LoVo (cell line): ENCODE results near the gene FAM177A1.
"Not testable (repeated sequence)": the region's sequence is repeated elsewhere in the genome, so short reads cannot be mapped to it uniquely, and the experiment has no call there.

Experiments
- DNase-seq: peaks from one replicate; pipeline ENCODE4 v3.0.0-alpha.2; 2016; ENCODE audit warnings: low spot score

The FAM177A1 gene

DNA sequence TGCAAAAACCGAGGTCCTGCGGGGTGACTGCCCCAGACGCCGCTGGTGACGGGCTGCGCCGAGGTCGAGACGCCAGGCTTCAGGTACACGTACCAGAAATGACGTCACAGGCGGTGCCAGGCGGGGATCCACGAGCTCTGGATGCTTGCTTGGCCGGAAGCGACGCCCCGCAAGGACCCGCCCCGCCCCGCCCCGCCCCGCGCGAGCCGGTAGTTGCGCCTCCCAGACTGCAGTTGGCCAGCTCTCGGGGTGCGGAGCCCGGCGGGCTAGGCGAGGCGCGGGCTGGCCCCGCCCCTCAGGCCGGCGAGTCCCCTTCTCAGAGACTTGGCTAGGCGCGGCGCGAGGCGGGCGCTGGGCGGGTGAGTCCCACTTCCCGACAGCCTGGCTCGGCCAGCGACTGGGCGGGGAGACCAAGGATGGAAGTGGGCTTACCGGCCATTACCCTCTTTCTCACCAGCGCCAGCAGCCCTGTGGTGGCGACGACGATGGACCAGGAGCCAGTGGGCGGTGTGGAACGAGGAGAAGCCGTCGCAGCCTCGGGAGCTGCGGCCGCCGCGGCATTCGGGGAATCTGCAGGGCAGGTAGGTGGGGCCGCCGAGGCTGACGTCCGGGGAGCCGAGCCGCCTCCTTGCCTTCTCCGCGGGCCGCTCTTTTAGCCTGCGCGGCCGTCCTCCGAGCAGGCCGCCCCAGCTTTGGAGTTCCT, at the start of gene FAM177A1:
TSS of gene FAM177A1 (plus strand) at position 225 of the 703 bp plus-strand sequence. CDS start at position 417, 192 bp downstream.
- peak; percentile 98 for DNase-seq

- DNase-seq: no peak
Observed at GRCh38 chr14:34997762-34998161, 48.3 kb upstream of the FAM177A1 start.

DNA sequence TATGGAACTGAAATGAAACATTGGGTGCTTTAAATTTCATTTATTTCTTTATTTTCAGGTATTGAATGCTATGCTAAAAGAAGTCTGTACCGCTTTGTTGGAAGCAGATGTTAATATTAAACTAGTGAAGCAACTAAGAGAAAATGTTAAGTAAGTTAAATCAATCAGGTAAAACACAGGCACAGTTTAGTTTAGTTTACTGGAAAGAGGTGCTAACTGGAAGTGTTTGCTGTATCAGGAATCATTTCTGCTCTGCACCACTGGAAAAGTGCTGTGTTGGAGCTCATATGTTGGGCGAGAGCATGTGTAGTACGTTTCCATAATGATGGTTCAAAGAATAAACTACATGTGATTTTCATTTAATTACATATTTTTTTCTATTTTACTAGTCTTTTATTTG, 46.6 kb upstream of the FAM177A1 start:
- no peak for DNase-seq

GRCh38 chr14:35001621-35002020, 44.5 kb upstream of the FAM177A1 start:
- no peak for DNase-seq

DNA sequence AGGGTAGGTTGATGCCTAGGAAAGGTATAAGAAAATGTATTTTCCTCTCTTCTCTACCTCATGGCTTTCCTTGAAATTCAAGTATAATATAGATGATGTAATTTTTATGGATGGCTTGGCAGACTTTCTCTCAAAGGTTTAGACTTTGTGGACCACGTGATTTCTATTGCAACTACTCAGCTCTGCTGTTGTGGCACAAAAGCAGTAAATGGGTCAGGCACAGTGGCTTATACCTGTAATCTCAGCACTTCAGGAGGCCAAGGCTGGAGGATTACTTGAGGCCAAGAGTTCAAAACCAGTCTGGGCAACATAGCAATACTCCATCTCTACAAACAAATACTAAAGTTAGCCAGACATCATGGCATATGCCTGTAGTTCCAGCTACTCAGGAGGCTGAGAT, 41.2 kb upstream of the FAM177A1 start:
- DNase-seq: no peak

DNA sequence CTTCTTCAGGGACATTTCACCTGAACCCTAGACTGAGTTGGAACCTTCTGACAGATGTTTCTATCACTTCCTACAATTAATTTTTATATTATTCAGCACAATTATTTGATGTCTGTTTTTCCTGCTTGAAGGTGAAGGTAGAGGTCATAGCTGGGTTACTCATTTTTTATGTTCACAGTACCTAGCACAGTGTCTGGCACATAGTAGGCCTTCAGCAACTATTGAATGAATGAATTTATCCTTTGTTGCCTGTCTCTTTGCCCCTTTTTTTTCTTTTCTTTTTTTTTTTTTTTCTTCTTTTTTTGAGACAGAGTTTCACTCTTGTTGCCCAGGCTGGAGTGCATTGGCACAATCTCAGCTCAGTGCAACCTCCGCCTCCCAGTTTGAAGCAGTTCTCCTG, 29.5 kb upstream of the FAM177A1 start:
- no peak for DNase-seq

DNA sequence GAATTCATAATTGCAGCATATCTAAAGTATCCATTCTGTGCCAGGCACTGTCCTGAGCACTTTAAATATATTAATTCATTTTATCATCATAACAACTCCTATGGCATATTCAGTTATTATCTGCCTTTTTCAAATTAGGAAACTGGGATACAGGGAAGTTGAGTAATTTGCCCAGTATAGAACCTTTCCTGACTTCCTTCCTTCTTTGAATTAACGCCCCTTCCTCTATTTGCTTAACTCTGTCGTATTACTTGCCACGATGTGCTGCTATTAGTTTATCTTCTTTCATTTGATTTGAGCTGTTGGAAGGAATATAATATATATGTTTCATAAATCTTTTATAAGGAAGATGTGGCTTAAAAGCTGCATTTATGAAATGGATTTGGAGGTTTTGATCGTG, 25.4 kb upstream of the FAM177A1 start:
- no peak for DNase-seq

DNA sequence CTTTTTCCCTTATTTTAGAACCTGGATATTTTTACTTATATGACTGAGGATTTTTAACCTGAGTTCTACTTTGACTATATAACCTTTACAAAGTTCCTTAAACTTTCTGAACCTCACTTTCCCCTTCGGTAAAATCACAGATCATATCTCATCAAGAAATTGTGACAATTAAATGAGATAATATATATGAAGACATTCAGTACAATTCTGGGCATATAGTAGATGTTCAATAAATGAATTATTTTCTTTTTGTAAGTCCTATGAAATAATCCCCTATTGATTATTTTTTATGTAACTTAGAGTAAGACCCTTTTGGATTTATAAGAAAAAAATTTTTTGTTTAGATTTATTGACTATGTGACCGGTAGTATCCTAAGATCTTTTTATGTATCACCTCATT, 17.6 kb upstream of the FAM177A1 start:
- no peak for DNase-seq

DNA sequence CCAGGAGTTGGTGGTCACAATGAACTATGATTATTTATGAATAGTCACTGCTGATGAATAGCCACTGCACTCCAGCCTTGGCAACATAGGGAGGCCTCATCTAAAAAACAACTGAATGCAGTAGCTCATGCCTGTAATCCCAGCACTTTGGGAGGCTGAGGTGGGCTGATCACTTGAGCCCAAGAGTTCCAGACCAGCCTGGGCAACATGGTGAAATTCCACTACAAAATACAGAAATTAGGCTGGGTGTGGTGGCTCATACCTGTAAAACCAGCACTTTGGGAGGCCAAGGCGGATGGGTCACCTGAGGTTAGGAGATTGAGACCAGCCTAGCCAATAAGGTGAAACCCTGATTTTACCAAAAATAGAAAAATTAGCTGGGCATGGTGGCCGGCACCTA, 13.5 kb upstream of the FAM177A1 start:
- DNase-seq: no peak

- DNase-seq: no peak
Observed at GRCh38 chr14:35034440-35034833, 11.6 kb upstream of the FAM177A1 start.

DNA sequence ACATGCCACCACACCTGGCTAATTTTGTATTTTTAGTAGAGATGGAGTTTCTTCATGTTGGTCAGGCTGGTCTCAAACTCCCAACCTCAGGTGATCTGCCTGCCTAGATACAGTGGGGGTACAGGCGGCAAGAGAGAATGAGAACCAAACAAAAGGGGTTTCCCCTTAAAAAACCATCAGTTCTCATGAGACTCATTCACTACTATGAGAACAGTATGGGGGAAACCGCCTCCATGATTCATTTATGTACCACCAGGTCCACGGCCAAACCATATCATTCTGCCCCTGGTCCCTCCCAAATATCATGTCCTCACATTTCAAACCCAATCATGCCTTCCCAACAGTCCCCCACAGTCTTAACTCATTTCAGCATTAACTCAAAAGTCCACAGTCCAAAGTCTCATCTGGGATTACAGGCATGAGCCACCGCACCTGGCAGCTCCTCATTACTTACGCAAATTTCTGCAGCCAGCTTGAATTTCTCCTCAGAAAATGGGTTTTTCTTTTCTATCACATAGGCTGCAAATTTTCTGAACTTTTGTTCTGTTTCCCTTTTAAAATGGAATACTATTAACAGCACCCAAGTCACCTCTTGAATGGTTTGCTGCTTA, 11.0 kb upstream of the FAM177A1 start:
- DNase-seq: not testable (repeated sequence)

DNA sequence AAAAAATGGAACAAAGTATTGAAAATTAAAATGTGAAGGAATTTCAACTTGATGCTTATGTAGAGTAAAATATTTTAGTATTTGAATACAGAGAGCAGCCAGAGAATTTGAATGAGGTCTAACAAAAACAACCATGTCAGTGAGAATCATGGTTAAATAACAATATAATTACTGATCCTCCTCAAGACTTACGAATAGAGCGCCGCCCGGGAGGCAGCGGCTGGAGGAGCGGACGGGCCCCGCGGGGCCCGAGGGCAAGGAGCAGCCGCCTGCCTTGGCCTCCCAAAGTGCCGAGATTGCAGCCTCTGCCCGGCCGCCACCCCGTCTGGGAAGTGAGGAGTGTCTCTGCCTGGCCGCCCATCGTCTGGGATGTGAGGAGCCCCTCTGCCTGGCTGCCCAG, 7.8 kb upstream of the FAM177A1 start:
- not testable (repeated sequence) for DNase-seq

DNA sequence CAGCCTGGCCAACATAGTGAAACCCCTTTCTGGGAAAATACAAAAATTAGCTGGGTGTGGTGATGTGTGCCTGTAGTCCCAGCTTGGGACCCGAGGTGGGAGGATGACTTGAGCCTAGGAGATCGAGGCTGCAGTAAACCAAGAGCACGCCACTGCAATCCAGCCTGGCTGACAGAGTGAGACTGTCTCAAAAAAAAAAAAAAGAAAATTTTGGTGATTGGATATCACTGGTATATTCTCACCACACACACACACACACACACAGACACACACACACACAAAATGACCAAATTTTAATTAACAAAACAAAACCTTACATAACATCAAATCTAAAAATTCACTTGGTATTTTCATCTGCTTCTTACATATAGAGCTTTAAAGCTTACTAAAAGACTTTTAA, 3.4 kb upstream of the FAM177A1 start:
- no peak for DNase-seq

DNA sequence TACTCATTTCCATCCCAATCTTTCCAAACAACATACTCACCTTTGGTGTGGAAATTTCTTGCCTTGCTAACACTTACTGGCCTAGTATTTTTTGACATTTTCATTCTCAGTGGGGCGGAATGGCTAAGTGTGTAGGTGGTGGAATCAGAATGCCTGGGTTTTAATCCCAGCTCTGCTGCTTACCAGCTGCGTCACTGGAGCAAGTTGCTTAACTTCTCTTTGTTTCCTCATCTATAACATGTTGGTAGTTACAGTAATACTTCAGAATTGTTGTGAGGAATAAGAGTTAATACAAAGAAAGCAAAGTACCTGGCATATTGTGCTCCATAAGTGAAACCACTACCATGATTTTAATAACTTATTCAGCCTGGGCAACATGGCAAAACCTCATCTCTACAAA, 3.0 kb upstream of the FAM177A1 start:
- no peak for DNase-seq

- no peak for DNase-seq
Observed at GRCh38 chr14:35044939-35045797, 904 bp upstream of the FAM177A1 start.

DNA sequence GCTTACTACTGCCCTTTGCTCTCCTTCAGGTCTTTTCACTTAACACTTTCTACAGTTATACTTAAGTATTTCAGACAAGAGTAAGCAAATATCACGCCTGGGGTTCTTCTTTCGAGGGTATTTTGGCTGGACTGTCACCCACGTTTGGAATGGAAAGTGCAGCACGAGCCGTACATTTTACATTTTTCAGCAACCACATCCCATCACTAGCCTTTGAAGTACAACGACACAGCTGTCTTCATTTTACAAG, 349 bp upstream of the FAM177A1 start:
- DNase-seq: peak; percentile 16

DNA sequence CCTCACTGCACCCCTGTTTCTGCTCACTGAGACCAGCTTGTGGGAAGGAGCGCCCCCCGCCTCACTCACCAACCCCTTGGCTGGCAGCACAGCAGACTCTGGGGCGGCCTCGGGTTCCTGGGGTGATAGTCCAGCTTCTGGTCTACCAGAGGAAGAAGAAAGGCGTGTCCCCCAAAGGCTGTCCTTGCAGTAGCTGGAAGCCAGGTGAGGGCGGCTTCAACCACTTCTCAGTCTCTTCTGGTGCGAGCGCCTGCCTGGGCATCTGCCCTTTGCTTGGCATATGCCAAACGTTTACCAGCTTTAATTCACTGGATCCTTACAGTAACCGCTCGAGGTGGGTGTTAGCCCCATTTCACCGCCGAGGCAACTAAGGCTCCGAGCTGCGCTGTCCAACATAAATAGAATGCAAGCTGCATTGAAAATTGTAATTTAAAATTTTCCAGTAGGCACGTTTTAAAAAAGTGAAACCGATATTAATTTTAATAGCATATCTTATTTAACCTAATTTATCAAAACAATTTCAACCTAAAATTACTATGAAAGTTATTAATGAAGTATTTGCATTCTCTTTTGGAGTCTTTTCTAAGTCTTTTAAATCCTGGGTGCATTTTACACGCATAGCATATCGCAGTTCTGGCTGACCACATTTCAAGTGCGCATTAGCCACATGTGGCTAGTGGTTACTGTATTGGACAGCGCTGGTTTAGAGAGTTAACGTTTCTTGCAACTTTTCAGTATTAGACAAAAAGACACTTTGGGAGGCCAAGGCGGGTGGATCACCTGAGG, 872 bp downstream of the FAM177A1 start:
- DNase-seq: peak; percentile 62

DNA sequence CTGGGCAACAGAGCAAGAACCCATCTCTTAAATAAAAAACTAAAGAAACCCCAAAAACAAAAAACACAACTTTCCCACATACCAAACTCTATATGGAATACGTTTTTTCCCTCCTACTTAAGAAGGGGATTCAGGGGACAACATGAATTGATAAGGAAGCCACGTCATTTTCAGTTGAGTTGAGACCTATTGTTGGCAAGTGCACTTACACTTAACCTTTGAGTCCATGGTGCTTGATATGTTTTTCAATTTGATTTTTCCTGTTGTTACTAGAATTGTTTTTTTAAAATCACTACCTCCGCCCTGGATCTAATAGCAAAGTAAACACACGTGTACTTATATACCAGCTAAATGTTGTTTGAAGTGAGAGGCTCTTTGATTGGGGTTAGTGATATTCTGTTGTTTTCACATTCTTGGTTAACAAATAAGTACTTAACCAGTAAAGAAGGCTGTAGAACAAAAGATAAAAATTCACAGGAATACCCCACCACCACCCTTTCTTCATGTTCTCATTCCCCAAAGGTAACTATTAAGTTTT, 2.0 kb downstream of the FAM177A1 start:
- DNase-seq: no peak

- no peak for DNase-seq
Observed at GRCh38 chr14:35050652-35051051, 4.6 kb downstream of the FAM177A1 start.

- DNase-seq: peak; percentile 68
Observed at GRCh38 chr14:35051796-35052195, 5.7 kb downstream of the FAM177A1 start.

GRCh38 chr14:35052637-35053036, 6.6 kb downstream of the FAM177A1 start:
- DNase-seq: no peak

GRCh38 chr14:35061113-35061791, 15.2 kb downstream of the FAM177A1 start:
- peak; percentile 35 for DNase-seq
